Endothelial cell of umbilical vein (primary cell): ENCODE measurements around the gene SRRM2. TPM values are rescaled to one million over a fixed set of nuclear protein-coding genes. Genes with fewer than 3 reads are reported as not detected.

ENCODE experiments used
- BruUV-seq: library from RNA; stranded (reverse); fragments of 400-500 nt; replicated peaks from 2 replicates; lab custom pipeline; 2021; lab: Mats Ljungman, UMichigan
- CTCF ChIA-PET: fragments of 300-600, 350-600 bp; sonication (Branson Sonifier 250); formaldehyde crosslinking; loops from one replicate; lab custom pipeline; 2021; ENCODE audit warnings: antibody characterized with exemption, inconsistent platforms; lab: Charles Lee
- POLR2A ChIA-PET: fragments of 300-600, 350-600 bp; sonication (Branson Sonifier 250); formaldehyde crosslinking; loops from one replicate; lab custom pipeline; 2021; ENCODE audit warnings: antibody characterized with exemption, inconsistent platforms; lab: Charles Lee
- DNase-seq: peaks from one replicate; pipeline ENCODE4 v3.0.0-alpha.2; 2011; ENCODE audit warnings: low read depth, low spot score
- FAIRE-seq: peaks from 2 replicates; lab custom pipeline; 2011; peaks lifted over from hg19 to GRCh38; lab: Jason Lieb, UNC
- H2AFZ ChIP-seq: 2 replicates; pipeline ENCODE4 v1.6.0; 2012; ENCODE audit warnings: low read depth, low read length, control low read depth, inconsistent platforms
- H3K27ac ChIP-seq: 2 replicates; pipeline ENCODE4 v1.5.1; 2011; ENCODE audit warnings: low read depth, mild to moderate bottlenecking, control low read depth, low read length, moderate library complexity; ENCODE audit not compliant: insufficient read depth
- H3K27me3 ChIP-seq, 2 experiments: 2 replicates each; pipeline versions ENCODE4 v1.6.0 to v1.6.1; 2011; ENCODE audit warnings: low read length in 2 of 2, mixed read lengths in 1 of 2; ENCODE audit not compliant: control insufficient read depth in 2 of 2, insufficient read depth in 2 of 2
- H3K36me3 ChIP-seq, 2 experiments: 2 replicates in 1 of 2; 3 replicates in 1 of 2; pipeline ENCODE4 v1.5.1; 2011; ENCODE audit warnings: low read length in 2 of 2, mild to moderate bottlenecking in 1 of 2, moderate library complexity in 1 of 2; ENCODE audit not compliant: control insufficient read depth in 2 of 2, insufficient read depth in 2 of 2; ENCODE audit errors: extremely low read depth in 1 of 2
- H3K4me1 ChIP-seq: 3 replicates; pipeline ENCODE4 v1.5.1; 2011; ENCODE audit warnings: mild to moderate bottlenecking, low read length; ENCODE audit not compliant: control insufficient read depth, insufficient read depth; ENCODE audit errors: extremely low read depth
- H3K4me2 ChIP-seq: 2 replicates; pipeline ENCODE4 v1.6.1; 2011; ENCODE audit warnings: low read length, control low read depth, mixed read lengths; ENCODE audit not compliant: insufficient read depth
- H3K4me3 ChIP-seq, 3 experiments: fragments of 200-600 bp in 1 of 3; sonication (generic), shearing (Covaris generic) in 1 of 3; replicated peaks in 1 of 3; 2 replicates each; pipeline ENCODE4 v1.5.1; 2011 to 2016; ENCODE audit warnings: control low read depth in 3 of 3, low read length in 3 of 3, mild to moderate bottlenecking in 2 of 3, inconsistent platforms in 1 of 3, low read depth in 1 of 3, moderate library complexity in 1 of 3; ENCODE audit not compliant: insufficient read depth in 1 of 3
- H3K79me2 ChIP-seq: 2 replicates; pipeline ENCODE4 v1.6.0; 2012; ENCODE audit warnings: low read length, inconsistent platforms; ENCODE audit not compliant: control insufficient read depth, insufficient read depth
- H3K9ac ChIP-seq: replicated peaks from 2 replicates; pipeline ENCODE3; 2011; ENCODE audit warnings: low read length, control low read depth; ENCODE audit not compliant: insufficient read depth; ENCODE audit errors: extremely low read depth
- H3K9me1 ChIP-seq: replicated peaks from 3 replicates; pipeline ENCODE4 v1.6.0; 2011; ENCODE audit warnings: mild to moderate bottlenecking, low read length; ENCODE audit not compliant: control insufficient read depth, insufficient read depth; ENCODE audit errors: extremely low read depth
- H3K9me3 ChIP-seq: replicated peaks from 2 replicates; pipeline ENCODE4 v1.5.1; 2012; ENCODE audit warnings: low read length, inconsistent platforms; ENCODE audit not compliant: control insufficient read depth, insufficient read depth
- H4K20me1 ChIP-seq: replicated peaks from 2 replicates; pipeline ENCODE3; 2011; ENCODE audit warnings: mild to moderate bottlenecking, low read length; ENCODE audit not compliant: control insufficient read depth, insufficient read depth; ENCODE audit errors: extremely low read depth
- EZH2 ChIP-seq: IDR thresholded peaks from 2 replicates; pipeline ENCODE4 v1.6.1; 2012; ENCODE audit warnings: borderline replicate concordance, low read depth, mild to moderate bottlenecking, moderate library complexity, low read length, inconsistent platforms; ENCODE audit not compliant: severe bottlenecking
- FOS ChIP-seq: IDR thresholded peaks from 2 replicates; pipeline ENCODE4 v1.6.1; 2011; ENCODE audit warnings: mild to moderate bottlenecking, low read length, moderate library complexity, borderline replicate concordance; ENCODE audit not compliant: insufficient read depth
- GATA2 ChIP-seq: IDR thresholded peaks from 2 replicates; pipeline ENCODE4 v1.7.0; 2011; ENCODE audit warnings: low read depth, mild to moderate bottlenecking, moderate library complexity, mixed read lengths, low read length; ENCODE audit not compliant: insufficient read length, insufficient read depth
- JUN ChIP-seq: IDR thresholded peaks from 2 replicates; pipeline ENCODE4 v1.6.1; 2011; ENCODE audit warnings: borderline replicate concordance, low read depth; ENCODE audit not compliant: insufficient read length, insufficient read depth
- MYC ChIP-seq: IDR thresholded peaks from one replicate; pipeline ENCODE4 v1.6.1; 2011; ENCODE audit warnings: mild to moderate bottlenecking, low read depth, low read length
- POLR2A ChIP-seq: IDR thresholded peaks from 2 replicates; pipeline ENCODE4 v1.6.1; 2012; ENCODE audit warnings: low read depth, mild to moderate bottlenecking, control low read depth, low read length
- POLR2AphosphoS5 ChIP-seq: IDR thresholded peaks from 2 replicates; pipeline ENCODE4 v1.6.1; 2012; ENCODE audit warnings: low read depth, mild to moderate bottlenecking, control low read depth, low read length, moderate library complexity; ENCODE audit not compliant: insufficient read depth
- dilution Hi-C: fragments of 300-500 bp; cut with MboI; formaldehyde crosslinking; loops from one replicate; pipeline ENCODE4 v1.15.0; 2019; ENCODE audit warnings: low sequenced_read_pairs; ENCODE audit not compliant: extremely low pct_ligation_motif_present
- intact Hi-C: fragments of 100-400 bp; cut with micrococcal nuclease; formaldehyde crosslinking; loops from one replicate; pipeline ENCODE4 v1.10.0; 2022
- polyA plus RNA-seq, 4 experiments: library from polyadenylated mRNA; depleted of rRNA in 3 of 4; stranded (reverse) in 3 of 4; unstranded in 1 of 4; fragments of >200 nt; gene quantifications; 2 replicates each; pipeline versions ENCODE4 v1.2.1 to v1.2.3, GENCODE V29; 2011 to 2012; ENCODE audit warnings: missing spikeins in 1 of 4
- total RNA-seq: library from RNA; stranded (reverse); gene quantifications from 2 replicates; pipeline ENCODE4 v1.2.3, GENCODE V29; 2021
- TF ChIP-seq, protein P1 (sequence below), 2 donors: IDR thresholded peaks; 1 replicate in 1 of 2; 2 replicates in 1 of 2; pipeline ENCODE4 v1.5.1; 2011; ENCODE audit warnings: low read length in 2 of 2, mild to moderate bottlenecking in 2 of 2, moderate library complexity in 2 of 2, control low read depth in 1 of 2, inconsistent platforms in 1 of 2, low read depth in 1 of 2; ENCODE audit not compliant: insufficient read depth in 1 of 2; ENCODE audit errors: extremely low read depth in 1 of 2
- TF ChIP-seq, protein P2 (sequence below): IDR thresholded peaks from 2 replicates; pipeline ENCODE4 v1.6.1; 2011; ENCODE audit not compliant: insufficient read depth, insufficient read length

The SRRM2 gene
- total and polyA plus RNA-seq, 2 donors (not counting 3 experiments of a cell fraction or from before 2014, with no cell fraction given) = 270 to 483 TPM

DNA sequence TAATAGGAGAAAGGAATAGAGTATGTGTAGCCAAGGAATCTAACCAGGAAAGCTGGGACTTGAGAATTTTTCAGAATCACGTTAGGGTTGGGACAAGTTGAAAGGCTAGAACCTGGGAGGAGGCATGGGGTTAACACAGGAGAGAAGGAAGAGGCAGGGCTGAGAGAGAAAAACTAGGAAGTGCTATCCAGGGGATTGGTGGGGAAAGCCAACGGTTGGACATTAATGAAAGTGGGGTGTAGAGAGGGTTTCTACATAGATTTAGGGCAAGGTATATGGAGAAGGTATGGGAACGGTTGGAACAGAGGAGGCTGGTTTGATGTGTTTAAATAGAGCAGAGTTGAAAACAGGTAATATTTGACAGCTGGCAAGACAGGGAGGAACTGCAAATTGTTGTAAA, 2.7 kb downstream of the SRRM2 start:
- DNase-seq (no peak), FAIRE-seq (no peak)
- CTCF ChIA-PET = no interaction called here
- Histone ChIP-seq H3K4me3 (peak overlapping the region in 1 of 3 experiments; percentile 91), H3K9ac (no peak overlapping the region), H3K9me1 (no peaks in the 10 kb centered on the region), H3K27me3 (no peaks in the 10 kb centered on the region), H3K4me1 (peaks cover 26% of the 10 kb centered on the region), H3K4me2 (peak overlapping the region; percentile 98), H2AFZ (no peak overlapping the region), H3K36me3 (peaks cover 25 to 28% of the 10 kb centered on the region in 2 experiments), H3K79me2 (peaks cover 72% of the 10 kb centered on the region), H3K27ac (no peak overlapping the region), H3K9me3 (no peaks in the 10 kb centered on the region), H4K20me1 (peaks cover 23% of the 10 kb centered on the region)
- intact Hi-C loops (no loop called here), dilution Hi-C loops (no loop called here)
- TF ChIP-seq JUN (no peak), MYC (no peak), EZH2 (no peak), POLR2A (no peak), GATA2 (no peak), POLR2AphosphoS5 (no peak), FOS (no peak)
- TF ChIP-seq, protein P1, sequence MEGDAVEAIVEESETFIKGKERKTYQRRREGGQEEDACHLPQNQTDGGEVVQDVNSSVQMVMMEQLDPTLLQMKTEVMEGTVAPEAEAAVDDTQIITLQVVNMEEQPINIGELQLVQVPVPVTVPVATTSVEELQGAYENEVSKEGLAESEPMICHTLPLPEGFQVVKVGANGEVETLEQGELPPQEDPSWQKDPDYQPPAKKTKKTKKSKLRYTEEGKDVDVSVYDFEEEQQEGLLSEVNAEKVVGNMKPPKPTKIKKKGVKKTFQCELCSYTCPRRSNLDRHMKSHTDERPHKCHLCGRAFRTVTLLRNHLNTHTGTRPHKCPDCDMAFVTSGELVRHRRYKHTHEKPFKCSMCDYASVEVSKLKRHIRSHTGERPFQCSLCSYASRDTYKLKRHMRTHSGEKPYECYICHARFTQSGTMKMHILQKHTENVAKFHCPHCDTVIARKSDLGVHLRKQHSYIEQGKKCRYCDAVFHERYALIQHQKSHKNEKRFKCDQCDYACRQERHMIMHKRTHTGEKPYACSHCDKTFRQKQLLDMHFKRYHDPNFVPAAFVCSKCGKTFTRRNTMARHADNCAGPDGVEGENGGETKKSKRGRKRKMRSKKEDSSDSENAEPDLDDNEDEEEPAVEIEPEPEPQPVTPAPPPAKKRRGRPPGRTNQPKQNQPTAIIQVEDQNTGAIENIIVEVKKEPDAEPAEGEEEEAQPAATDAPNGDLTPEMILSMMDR (IDR thresholded peaks at IDR 0.05; ENCODE audit: extremely low read depth in 1 of 2, insufficient read depth in 1 of 2, low read depth in 1 of 2, low read length in 2 of 2) = no peak
- TF ChIP-seq, protein P2, sequence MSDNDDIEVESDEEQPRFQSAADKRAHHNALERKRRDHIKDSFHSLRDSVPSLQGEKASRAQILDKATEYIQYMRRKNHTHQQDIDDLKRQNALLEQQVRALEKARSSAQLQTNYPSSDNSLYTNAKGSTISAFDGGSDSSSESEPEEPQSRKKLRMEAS = no peak
- POLR2A ChIA-PET = no interaction called here
- BruUV-seq = no TSS peak
